ENCODE results near the gene UBE2E1. TPM values are rescaled to one million over a fixed set of nuclear protein-coding genes. Genes with fewer than 3 reads are reported as not detected.

Gene UBE2E1
- total RNA-seq, 3 donors from 2014 or later (not counting 1 experiment from before 2014, with no cell fraction given) = 80.0 to 89.5 (median 86.9) TPM

DNA sequence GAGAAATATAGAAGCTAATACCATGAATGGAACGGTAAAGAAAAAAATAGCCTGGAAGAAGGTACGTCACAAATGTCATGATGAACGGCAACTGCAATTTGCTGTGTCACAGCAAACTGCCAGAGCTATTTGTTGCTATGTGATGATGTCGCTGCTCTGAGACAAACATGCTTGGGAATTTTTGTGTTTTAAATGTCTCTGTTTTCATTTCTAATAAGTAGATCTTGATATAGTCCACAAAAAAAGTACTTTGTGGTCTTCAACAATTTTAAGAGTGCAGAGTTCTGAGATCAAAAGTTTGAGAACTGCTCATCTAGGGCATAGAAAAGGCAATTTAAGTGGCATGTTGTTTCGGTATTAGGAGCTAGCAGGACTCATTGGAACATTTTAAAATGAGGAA is 135.0 kb downstream of the UBE2E1 start:
- intact Hi-C loops (cut with micrococcal nuclease) = loop anchor here (10.0 kb wide), 1 partner anchor 136 kb away; the partner anchor contains the start of gene UBE2E1
- ATAC-seq (no peak), DNase-seq (no peak)
- Mint-ChIP-seq H3K4me3 (no peak overlapping the region), H3K4me1 (peaks cover 7 to 12% of the 10 kb centered on the region in 2 donors), H3K36me3 (no peaks in the 10 kb centered on the region), H3K9me3 (no peaks in the 10 kb centered on the region), H3K27ac (no peak overlapping the region), H3K27me3 (ENCODE audit: low read depth in 2 of 2) (peaks cover 5 to 11% of the 10 kb centered on the region in 2 donors)
- H3K27me3 ChIP-seq (ENCODE audit: control insufficient read depth, insufficient read depth, low read length) = no peaks in the 10 kb centered on the region
- H3K9me3 ChIP-seq (ENCODE audit: control insufficient read depth, insufficient read depth, low read length) = no peaks in the 10 kb centered on the region
- H3K4me1 ChIP-seq (ENCODE audit: control insufficient read depth, insufficient read depth, low read length) = peaks cover 7% of the 10 kb centered on the region
- no peaks in the 10 kb centered on the region for H3K36me3 ChIP-seq (ENCODE audit: control insufficient read depth, insufficient read depth, low read length)
- no peak overlapping the region for H3K27ac ChIP-seq (ENCODE audit: low read length)
- TF ChIP-seq, protein P1, sequence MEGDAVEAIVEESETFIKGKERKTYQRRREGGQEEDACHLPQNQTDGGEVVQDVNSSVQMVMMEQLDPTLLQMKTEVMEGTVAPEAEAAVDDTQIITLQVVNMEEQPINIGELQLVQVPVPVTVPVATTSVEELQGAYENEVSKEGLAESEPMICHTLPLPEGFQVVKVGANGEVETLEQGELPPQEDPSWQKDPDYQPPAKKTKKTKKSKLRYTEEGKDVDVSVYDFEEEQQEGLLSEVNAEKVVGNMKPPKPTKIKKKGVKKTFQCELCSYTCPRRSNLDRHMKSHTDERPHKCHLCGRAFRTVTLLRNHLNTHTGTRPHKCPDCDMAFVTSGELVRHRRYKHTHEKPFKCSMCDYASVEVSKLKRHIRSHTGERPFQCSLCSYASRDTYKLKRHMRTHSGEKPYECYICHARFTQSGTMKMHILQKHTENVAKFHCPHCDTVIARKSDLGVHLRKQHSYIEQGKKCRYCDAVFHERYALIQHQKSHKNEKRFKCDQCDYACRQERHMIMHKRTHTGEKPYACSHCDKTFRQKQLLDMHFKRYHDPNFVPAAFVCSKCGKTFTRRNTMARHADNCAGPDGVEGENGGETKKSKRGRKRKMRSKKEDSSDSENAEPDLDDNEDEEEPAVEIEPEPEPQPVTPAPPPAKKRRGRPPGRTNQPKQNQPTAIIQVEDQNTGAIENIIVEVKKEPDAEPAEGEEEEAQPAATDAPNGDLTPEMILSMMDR (IDR thresholded peaks at IDR 0.05) = no peak
- no peak overlapping the region for H3K4me3 ChIP-seq (ENCODE audit: low read length)
- 80% methylated on average over 4 of the region's 5 CpGs for WGBS (ENCODE audit: insufficient coverage)

Other genes starting within 250 kb of the UBE2E1 start
- gene NKIRAS1, start 111.0 kb downstream of the UBE2E1 start, total RNA-seq = 1 to 10 TPM; 2.2 to 3.3 (median 2.8) TPM
- gene RPL15, start 111.2 kb downstream of the UBE2E1 start, total RNA-seq = 1,000 to 10,000 TPM; 1,116 to 1,338 (median 1,291) TPM
- 10 to 100 TPM; 72.5 to 94.2 (median 92.1) TPM for gene NR1D2, start 139.3 kb downstream of the UBE2E1 start, total RNA-seq

Measured in natural killer cell (primary cell).